Astrocyte (in vitro differentiated cells and primary cell): Measurements from ENCODE around the gene DMAP1. TPM values are rescaled to one million over a fixed set of nuclear protein-coding genes. Genes with fewer than 3 reads are reported as not detected.

Experiments
- DNase-seq: peaks from one replicate; pipeline ENCODE4 v3.0.0-alpha.2; 2010; ENCODE audit warnings: low read depth
- FAIRE-seq: peaks from 2 replicates; lab custom pipeline; 2011; peaks lifted over from hg19 to GRCh38; lab: Jason Lieb, UNC
- H2AFZ ChIP-seq: 2 replicates; pipeline ENCODE4 v1.6.0; 2012; ENCODE audit warnings: low read depth, low read length, inconsistent platforms
- H3K27ac ChIP-seq: 2 replicates; pipeline ENCODE4 v1.5.1; 2011; ENCODE audit warnings: low read depth, low read length, inconsistent platforms
- H3K27me3 ChIP-seq: 2 replicates; pipeline ENCODE4 v1.6.0; 2011; ENCODE audit warnings: low read length, inconsistent platforms; ENCODE audit not compliant: insufficient read depth
- H3K36me3 ChIP-seq: 2 replicates; pipeline ENCODE4 v1.5.1; 2011; ENCODE audit warnings: low read length, inconsistent platforms; ENCODE audit not compliant: insufficient read depth
- H3K4me1 ChIP-seq: 2 replicates; pipeline ENCODE4 v1.5.1; 2011; ENCODE audit warnings: low read length, inconsistent platforms; ENCODE audit not compliant: insufficient read depth
- H3K4me2 ChIP-seq: 2 replicates; pipeline ENCODE4 v1.6.0; 2012; ENCODE audit warnings: low read length, inconsistent platforms
- H3K4me3 ChIP-seq: 2 replicates; pipeline ENCODE4 v1.5.1; 2011; ENCODE audit warnings: low read depth, mild to moderate bottlenecking, low read length, inconsistent platforms; ENCODE audit not compliant: insufficient read depth
- H3K79me2 ChIP-seq: 2 replicates; pipeline ENCODE4 v1.6.0; 2012; ENCODE audit warnings: mild to moderate bottlenecking, low read length, inconsistent platforms; ENCODE audit not compliant: insufficient read depth
- H3K9ac ChIP-seq: 2 replicates; pipeline ENCODE4 v1.6.0; 2012; ENCODE audit warnings: mild to moderate bottlenecking, low read length, inconsistent platforms
- H3K9me3 ChIP-seq: 2 replicates; pipeline ENCODE4 v1.5.1; 2012; ENCODE audit warnings: low read depth, mild to moderate bottlenecking, low read length, inconsistent platforms; ENCODE audit not compliant: insufficient read depth
- H4K20me1 ChIP-seq: 2 replicates; pipeline ENCODE4 v1.6.0; 2012; ENCODE audit warnings: low read length, inconsistent platforms; ENCODE audit not compliant: insufficient read depth
- H3K27ac Mint-ChIP-seq: one replicate; pipeline ENCODE4 v1.8.0; 2021; ENCODE audit warnings: mild to moderate bottlenecking, mixed read lengths; ENCODE audit not compliant: unreplicated experiment
- H3K27me3 Mint-ChIP-seq: one replicate; pipeline ENCODE4 v1.8.0; 2021; ENCODE audit warnings: low read depth, mixed read lengths; ENCODE audit not compliant: unreplicated experiment
- H3K36me3 Mint-ChIP-seq: one replicate; pipeline ENCODE4 v1.8.0; 2021; ENCODE audit warnings: low read depth, mixed read lengths; ENCODE audit not compliant: unreplicated experiment
- H3K4me1 Mint-ChIP-seq: one replicate; pipeline ENCODE4 v1.8.0; 2021; ENCODE audit warnings: low read depth, mixed read lengths; ENCODE audit not compliant: unreplicated experiment
- H3K4me3 Mint-ChIP-seq: one replicate; pipeline ENCODE4 v1.8.0; 2021; ENCODE audit warnings: mild to moderate bottlenecking, moderate library complexity, mixed read lengths; ENCODE audit not compliant: unreplicated experiment
- H3K9me3 Mint-ChIP-seq: one replicate; pipeline ENCODE4 v1.8.0; 2021; ENCODE audit warnings: mild to moderate bottlenecking, mixed read lengths; ENCODE audit not compliant: unreplicated experiment
- CTCF ChIP-seq: IDR thresholded peaks from 2 replicates; pipeline ENCODE4 v1.5.1; 2011; ENCODE audit warnings: low read depth, mild to moderate bottlenecking, inconsistent platforms, low read length, moderate library complexity; ENCODE audit not compliant: insufficient read depth
- EZH2 ChIP-seq: IDR thresholded peaks from 2 replicates; pipeline ENCODE4 v1.6.1; 2012; ENCODE audit warnings: mild to moderate bottlenecking, low read length, inconsistent platforms; ENCODE audit not compliant: insufficient read depth
- total RNA-seq: library from RNA; stranded (reverse); gene quantifications from 2 replicates; pipeline ENCODE4 v1.2.1, GENCODE V29; 2021

DMAP1 gene
- total RNA-seq, 1 donor from 2014 or later = 33.8 TPM

GRCh38 chr1:44243782-44244495 is 30.7 kb downstream of the DMAP1 start:
- Histone ChIP-seq H3K9ac (no peak overlapping the region), H2AFZ (no peak overlapping the region), H3K79me2 (no peaks in the 10 kb centered on the region), H3K4me3 (no peak overlapping the region), H3K36me3 (peaks cover 4% of the 10 kb centered on the region), H4K20me1 (peaks cover 29% of the 10 kb centered on the region), H3K9me3 (no peaks in the 10 kb centered on the region), H3K4me2 (no peak overlapping the region), H3K27ac (no peak overlapping the region), H3K4me1 (peaks cover 15% of the 10 kb centered on the region), H3K27me3 (no peaks in the 10 kb centered on the region)
- TF ChIP-seq CTCF (no peak), EZH2 (no peak)
- DNase-seq (no peak), FAIRE-seq (no peak)
- peaks cover 25% of the 10 kb centered on the region for H3K4me1 Mint-ChIP-seq
- no peaks in the 10 kb centered on the region for H3K9me3 Mint-ChIP-seq
- H3K4me3 Mint-ChIP-seq = no peak overlapping the region
- H3K36me3 Mint-ChIP-seq = peaks cover 30% of the 10 kb centered on the region
- H3K27me3 Mint-ChIP-seq = no peaks in the 10 kb centered on the region
- no peak overlapping the region for H3K27ac Mint-ChIP-seq

GRCh38 chr1:44244986-44245385 is 31.7 kb downstream of the DMAP1 start:
- H3K9ac ChIP-seq = no peak overlapping the region
- H4K20me1 ChIP-seq = peaks cover 39% of the 10 kb centered on the region
- no peaks in the 10 kb centered on the region for H3K9me3 Mint-ChIP-seq
- H3K4me1 Mint-ChIP-seq = peaks cover 20% of the 10 kb centered on the region
- no peaks in the 10 kb centered on the region for H3K79me2 ChIP-seq
- peaks cover 4% of the 10 kb centered on the region for H3K4me1 ChIP-seq
- no peaks in the 10 kb centered on the region for H3K9me3 ChIP-seq
- peaks cover 4% of the 10 kb centered on the region for H3K36me3 ChIP-seq
- no peak overlapping the region for H3K27ac ChIP-seq
- H3K4me3 Mint-ChIP-seq = no peak overlapping the region
- peaks cover 30% of the 10 kb centered on the region for H3K36me3 Mint-ChIP-seq
- no peak for DNase-seq
- FAIRE-seq = no peak
- no peak overlapping the region for H2AFZ ChIP-seq
- no peaks in the 10 kb centered on the region for H3K27me3 Mint-ChIP-seq
- no peak overlapping the region for H3K4me2 ChIP-seq
- H3K27me3 ChIP-seq = no peaks in the 10 kb centered on the region
- H3K27ac Mint-ChIP-seq = no peak overlapping the region
- TF ChIP-seq EZH2 = no peak
- H3K4me3 ChIP-seq = no peak overlapping the region

DNA sequence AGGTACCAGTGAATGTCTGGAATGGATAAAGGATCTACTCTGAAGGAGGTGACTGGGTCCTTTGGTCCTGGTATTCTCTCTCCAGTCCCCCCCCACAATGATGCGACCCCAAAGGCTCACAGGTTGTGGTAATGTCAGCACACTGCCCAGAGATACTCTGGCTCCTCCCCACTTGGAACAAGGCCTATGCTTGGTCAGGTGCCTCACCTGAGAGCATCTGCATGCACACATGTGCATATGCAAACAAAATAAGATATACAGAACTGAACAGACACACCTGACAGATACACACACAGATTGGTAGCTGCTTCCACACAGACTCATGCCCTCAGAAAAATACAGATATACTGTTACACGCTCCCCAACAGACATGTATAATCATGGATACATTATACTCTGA is 33.5 kb downstream of the DMAP1 start:
- no peak overlapping the region for H2AFZ ChIP-seq
- peaks cover 52% of the 10 kb centered on the region for H4K20me1 ChIP-seq
- no peaks in the 10 kb centered on the region for H3K4me1 ChIP-seq
- no peak overlapping the region for H3K9ac ChIP-seq
- H3K27ac ChIP-seq = no peak overlapping the region
- FAIRE-seq = no peak
- no peak overlapping the region for H3K4me2 ChIP-seq
- Mint-ChIP-seq H3K4me1 (peaks cover 2% of the 10 kb centered on the region), H3K4me3 (no peak overlapping the region), H3K27ac (no peak overlapping the region), H3K36me3 (peaks cover 30% of the 10 kb centered on the region), H3K9me3 (no peaks in the 10 kb centered on the region), H3K27me3 (no peaks in the 10 kb centered on the region)
- H3K79me2 ChIP-seq = no peaks in the 10 kb centered on the region
- H3K36me3 ChIP-seq = peaks cover 4% of the 10 kb centered on the region
- no peak for DNase-seq
- no peak overlapping the region for H3K4me3 ChIP-seq
- no peaks in the 10 kb centered on the region for H3K9me3 ChIP-seq
- no peak for TF ChIP-seq CTCF
- TF ChIP-seq EZH2 = no peak
- no peaks in the 10 kb centered on the region for H3K27me3 ChIP-seq
